Loucy (cell line): Measurements from ENCODE around the gene ZNF236.

Experiments used
- CTCF ChIP-seq: fragments of 200-600 bp; sonication (generic); conservative IDR thresholded peaks from 2 replicates; pipeline ENCODE4 v1.5.1; 2014; ENCODE audit warnings: mild to moderate bottlenecking, antibody characterized with exemption, low read length
- EZH2phosphoT487 ChIP-seq: fragments of 200-600 bp; IDR thresholded peaks from 2 replicates; pipeline ENCODE4 v1.6.1; 2018; ENCODE audit warnings: antibody characterized with exemption, mild to moderate bottlenecking, moderate library complexity, borderline replicate concordance

GRCh38 chr18:77002496-77002895 lies 180.1 kb downstream of the ZNF236 start:
- no peak for TF ChIP-seq CTCF
- no peak for TF ChIP-seq EZH2phosphoT487
